Kidney (tissue), 14 donors: Measurements from ENCODE around the gene SRPRA. TPM values are rescaled to one million over a fixed set of nuclear protein-coding genes. Genes with fewer than 3 reads are reported as not detected.

Experiments
- DNase-seq, 5 donors: peaks; one replicate each; pipeline ENCODE4 v3.0.0-alpha.2; 2013 to 2020
- FAIRE-seq: peaks from 2 replicates; lab custom pipeline; 2012; peaks lifted over from hg19 to GRCh38; lab: Jason Lieb, UNC
- H3K27ac ChIP-seq, 2 donors: one replicate each; pipeline ENCODE4 v1.7.0; 2013; ENCODE audit warnings: low read depth in 2 of 2, low read length in 2 of 2, inconsistent platforms in 1 of 2
- H3K27me3 ChIP-seq: one replicate; pipeline ENCODE4 v1.7.1; 2013; ENCODE audit warnings: low read length, inconsistent platforms; ENCODE audit not compliant: control insufficient read depth, insufficient read depth
- H3K36me3 ChIP-seq, 3 donors: one replicate each; pipeline versions ENCODE4 v1.7.0 to v1.7.1; 2013; ENCODE audit warnings: low read length in 3 of 3, control low read depth in 1 of 3, inconsistent platforms in 1 of 3; ENCODE audit not compliant: insufficient read depth in 3 of 3, control insufficient read depth in 2 of 3
- H3K4me1 ChIP-seq, 3 donors: one replicate each; pipeline versions ENCODE4 v1.7.0 to v1.7.1; 2013; ENCODE audit warnings: low read length in 3 of 3, inconsistent platforms in 1 of 3, low read depth in 1 of 3; ENCODE audit not compliant: control insufficient read depth in 2 of 3, insufficient read depth in 2 of 3
- H3K4me3 ChIP-seq, 3 donors: one replicate each; pipeline versions ENCODE4 v1.7.0 to v1.8.1; 2013; ENCODE audit warnings: low read length in 3 of 3, control low read depth in 1 of 3, inconsistent platforms in 1 of 3
- H3K9ac ChIP-seq, 3 donors: one replicate each; pipeline versions ENCODE4 v1.7.0 to v1.7.1; 2013; ENCODE audit warnings: low read length in 3 of 3, control low read depth in 1 of 3, inconsistent platforms in 1 of 3
- H3K9me3 ChIP-seq, 3 donors: one replicate each; pipeline versions ENCODE4 v1.7.0 to v1.7.1; 2013; ENCODE audit warnings: low read length in 3 of 3, control low read depth in 1 of 3, inconsistent platforms in 1 of 3; ENCODE audit not compliant: control insufficient read depth in 2 of 3, insufficient read depth in 1 of 3
- intact Hi-C: fragments of 100-400 bp; cut with DNase I; formaldehyde crosslinking; loops from one replicate; pipeline ENCODE4 v1.11.1; 2022
- polyA plus RNA-seq: library from polyadenylated mRNA; stranded (reverse); fragments of 350-450 nt; fragmentation: Illumina TruSeq; extraction: RNeasy Lipid Tissue Mini Kit (QIAGEN cat#74804); gene quantifications from one replicate; pipeline ENCODE4 v1.2.3, GENCODE V29; 2014; ENCODE audit warnings: low read depth, low replicate concordance; ENCODE audit not compliant: insufficient read depth
- total RNA-seq: library from RNA; stranded (reverse); fragmentation: NEBNext Ultra II Directional; extraction: Animal tissue kit (Norgen Biotek cat#: 25700); gene quantifications from one replicate; pipeline ENCODE4 v1.2.1, GENCODE V29; 2021
- TF ChIP-seq, protein P1 (sequence below): IDR thresholded peaks from 3 replicates; pipeline ENCODE4 v1.5.1; 2012; ENCODE audit warnings: mild to moderate bottlenecking, moderate library complexity, borderline replicate concordance; ENCODE audit not compliant: insufficient read depth; ENCODE audit errors: extremely low read depth
- donor health status: control.
- donor health status: control.
- donor health status: control.
- donor health status: control.
- donor health status: control.
- donor health status: DM: yes; HTN: yes; CAD: no.
- donor health status: Normal renal cell carcinoma (clear cell type).

Gene SRPRA
- total and polyA plus RNA-seq, 2 donors from 2014 or later: 55.2 to 116 TPM

DNA sequence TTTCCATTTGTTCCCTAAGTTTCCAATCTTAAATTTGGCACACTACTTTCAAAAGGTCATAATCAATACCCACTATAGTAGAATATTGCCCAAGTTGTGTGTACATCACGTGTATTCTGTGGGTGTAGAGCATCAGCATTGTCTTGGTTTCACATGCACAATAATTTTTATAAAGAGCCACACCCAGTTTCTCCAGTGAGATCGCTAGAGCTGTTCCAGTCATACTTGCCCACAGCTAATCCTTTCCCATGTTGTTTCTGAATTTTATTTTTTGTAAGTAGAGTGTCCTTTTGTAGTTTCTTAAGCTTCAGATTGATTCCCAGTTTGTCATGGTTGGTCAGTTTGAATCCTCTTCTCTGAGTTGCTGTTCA lies 43.4 kb downstream of the SRPRA start:
- Histone ChIP-seq H3K36me3 (peaks cover 0 to 4% (median 0%) of the 10 kb centered on the region in 3 donors), H3K9ac (no peak overlapping the region), H3K27me3 (no peaks in the 10 kb centered on the region), H3K9me3 (no peaks in the 10 kb centered on the region), H3K4me3 (no peak overlapping the region), H3K27ac (no peak overlapping the region), H3K4me1 (no peaks in the 10 kb centered on the region)
- intact Hi-C loops: no loop called here
- DNase-seq (no peak), FAIRE-seq (no peak)
- TF ChIP-seq, protein P1, sequence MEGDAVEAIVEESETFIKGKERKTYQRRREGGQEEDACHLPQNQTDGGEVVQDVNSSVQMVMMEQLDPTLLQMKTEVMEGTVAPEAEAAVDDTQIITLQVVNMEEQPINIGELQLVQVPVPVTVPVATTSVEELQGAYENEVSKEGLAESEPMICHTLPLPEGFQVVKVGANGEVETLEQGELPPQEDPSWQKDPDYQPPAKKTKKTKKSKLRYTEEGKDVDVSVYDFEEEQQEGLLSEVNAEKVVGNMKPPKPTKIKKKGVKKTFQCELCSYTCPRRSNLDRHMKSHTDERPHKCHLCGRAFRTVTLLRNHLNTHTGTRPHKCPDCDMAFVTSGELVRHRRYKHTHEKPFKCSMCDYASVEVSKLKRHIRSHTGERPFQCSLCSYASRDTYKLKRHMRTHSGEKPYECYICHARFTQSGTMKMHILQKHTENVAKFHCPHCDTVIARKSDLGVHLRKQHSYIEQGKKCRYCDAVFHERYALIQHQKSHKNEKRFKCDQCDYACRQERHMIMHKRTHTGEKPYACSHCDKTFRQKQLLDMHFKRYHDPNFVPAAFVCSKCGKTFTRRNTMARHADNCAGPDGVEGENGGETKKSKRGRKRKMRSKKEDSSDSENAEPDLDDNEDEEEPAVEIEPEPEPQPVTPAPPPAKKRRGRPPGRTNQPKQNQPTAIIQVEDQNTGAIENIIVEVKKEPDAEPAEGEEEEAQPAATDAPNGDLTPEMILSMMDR: no peak

DNA sequence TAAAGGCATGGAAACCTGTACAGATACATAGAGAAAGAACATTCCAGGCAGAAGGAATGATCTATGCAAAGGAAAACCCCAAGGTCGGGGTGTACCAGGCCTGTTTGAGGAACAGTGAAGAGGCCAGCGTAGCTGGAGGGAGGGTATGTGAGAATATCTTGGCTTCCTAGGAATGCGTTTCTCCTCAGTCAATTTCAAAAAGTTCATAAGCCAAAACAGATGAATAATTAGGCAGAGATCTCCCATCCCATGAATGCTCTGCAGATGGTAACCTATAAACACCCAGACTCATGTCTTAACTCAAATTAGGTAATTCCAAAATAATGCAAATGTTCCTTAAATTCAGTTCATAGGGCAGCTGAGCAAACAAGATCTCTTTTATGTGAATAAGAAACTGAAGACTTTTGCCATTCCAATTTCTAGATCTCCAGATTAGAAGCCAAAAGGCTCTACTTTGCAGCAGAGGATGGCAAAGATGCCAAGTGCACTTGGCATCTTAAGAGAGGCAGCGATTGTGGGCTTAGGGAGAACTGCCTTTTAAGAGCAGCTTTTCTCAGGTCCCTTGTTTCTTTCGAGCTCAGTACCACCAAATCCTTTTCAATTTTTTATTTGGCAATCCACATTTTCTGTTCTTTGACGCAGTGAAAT lies 43.9 kb downstream of the SRPRA start:
- intact Hi-C loops: no loop called here

DNA sequence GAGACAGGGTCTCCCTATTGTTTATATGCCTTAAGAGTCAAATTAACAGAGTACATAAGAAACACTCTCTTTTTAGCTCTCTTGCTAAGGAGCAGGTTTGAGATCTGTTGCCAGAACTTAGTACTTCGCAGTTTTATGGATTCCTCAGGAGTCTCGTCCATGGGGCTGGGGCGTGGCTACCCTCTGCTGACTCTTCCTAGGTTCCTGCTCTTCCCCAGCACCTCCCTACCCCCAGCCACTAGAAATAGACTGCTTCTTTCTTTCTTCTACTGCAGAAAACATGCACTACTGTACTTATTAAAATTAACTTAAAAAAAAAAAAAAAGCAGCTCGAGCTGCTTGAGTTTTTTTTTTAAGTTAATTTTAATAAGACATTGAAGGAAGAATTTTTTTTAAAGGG lies 49.1 kb downstream of the SRPRA start:
- Histone ChIP-seq H3K4me1 (peaks cover 0 to 7% (median 0%) of the 10 kb centered on the region in 3 donors), H3K27me3 (no peaks in the 10 kb centered on the region), H3K27ac (no peak overlapping the region), H3K4me3 (no peak overlapping the region), H3K36me3 (no peaks in the 10 kb centered on the region), H3K9ac (no peak overlapping the region), H3K9me3 (no peaks in the 10 kb centered on the region)
- FAIRE-seq (no peak), DNase-seq (no peak)
- intact Hi-C loops: no loop called here
- TF ChIP-seq, protein P1: no peak

More for the DNA sequence above, 43.9 kb downstream of the SRPRA start:
- no peaks in the 10 kb centered on the region for H3K27me3 ChIP-seq
- FAIRE-seq: no peak
- no peak overlapping the region for H3K27ac ChIP-seq
- H3K4me3 ChIP-seq: no peak overlapping the region
- H3K4me1 ChIP-seq: no peaks in the 10 kb centered on the region
- H3K36me3 ChIP-seq: peaks cover 0 to 2% (median 0%) of the 10 kb centered on the region in 3 donors
- TF ChIP-seq, protein P1: no peak
- no peak for DNase-seq
- H3K9me3 ChIP-seq: no peaks in the 10 kb centered on the region
- no peak overlapping the region for H3K9ac ChIP-seq
